ENCODE results near the gene HS6ST3.

DNA sequence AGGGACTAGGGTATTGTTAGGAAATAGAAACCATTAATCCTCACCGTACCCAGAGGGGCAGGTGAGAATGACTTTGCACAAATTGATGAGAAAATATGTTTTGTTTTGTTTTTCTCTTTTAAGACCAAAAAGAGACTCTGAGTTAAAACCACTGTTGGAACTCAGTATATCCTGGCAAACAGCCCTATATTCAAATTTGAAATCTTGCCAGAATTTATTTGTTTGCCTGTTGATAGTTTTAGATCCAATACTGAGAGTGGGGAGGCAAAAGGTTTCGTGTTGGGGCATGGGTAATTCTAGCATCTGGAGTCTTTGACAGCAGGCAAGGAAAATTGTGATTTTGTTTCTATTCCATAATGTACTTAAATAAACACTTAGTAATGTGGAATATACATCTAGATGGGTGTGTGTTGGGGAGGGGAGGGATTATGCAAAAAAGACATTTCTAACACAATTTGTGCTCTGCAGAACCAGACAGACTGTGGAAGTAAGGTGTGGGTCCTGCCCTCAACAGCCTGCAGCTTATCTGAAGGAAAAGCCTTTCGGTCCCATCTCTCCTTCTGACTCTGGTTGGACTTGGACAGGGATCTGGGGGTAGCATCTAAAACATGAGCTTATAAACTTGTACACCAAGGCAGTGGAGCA lies 713.7 kb downstream of the HS6ST3 start:
- TF ChIP-seq POLR2A (IDR thresholded peaks at IDR 0.05; ENCODE audit: low read length) (no peak), GATA1 (IDR thresholded peaks at IDR 0.05; ENCODE audit: low read depth, low read length) (no peak)
